CD4-positive, alpha-beta T cell treated with Interferon gamma for 1 hour (primary cell): ENCODE measurements around the gene EYA2.
"Not testable (repeated sequence)": the region's sequence is repeated elsewhere in the genome, so short reads cannot be mapped to it uniquely, and the experiment has no call there.

Experiments
- DNase-seq: peaks from one replicate; pipeline ENCODE4 v3.0.0-alpha.2; 2020

Gene EYA2

GRCh38 chr20:46959081-46959692, 64.5 kb downstream of the EYA2 start:
- no peak for DNase-seq

- no peak for DNase-seq
Measured at GRCh38 chr20:46959821-46960220, 65.2 kb downstream of the EYA2 start.

GRCh38 chr20:46960536-46960935, 65.9 kb downstream of the EYA2 start:
- no peak for DNase-seq

- not testable (repeated sequence) for DNase-seq
Measured at GRCh38 chr20:46961968-46962367, 67.3 kb downstream of the EYA2 start.

GRCh38 chr20:46962452-46963195, 68.0 kb downstream of the EYA2 start:
- no peak for DNase-seq

- DNase-seq = no peak
Measured at GRCh38 chr20:46963196-46963529, 68.5 kb downstream of the EYA2 start.

- DNase-seq = no peak
Measured at GRCh38 chr20:46963758-46964617, 69.3 kb downstream of the EYA2 start.

- no peak for DNase-seq
Measured at GRCh38 chr20:46964618-46965455, 70.2 kb downstream of the EYA2 start.

GRCh38 chr20:46965477-46965876, 70.8 kb downstream of the EYA2 start:
- DNase-seq = no peak

- no peak for DNase-seq
Measured at GRCh38 chr20:46967646-46968045, 73.0 kb downstream of the EYA2 start.

- DNase-seq = no peak
Measured at GRCh38 chr20:46970937-46971630, 76.4 kb downstream of the EYA2 start.

GRCh38 chr20:46973766-46974165, 79.1 kb downstream of the EYA2 start:
- no peak for DNase-seq

GRCh38 chr20:46974669-46975434, 80.2 kb downstream of the EYA2 start:
- no peak for DNase-seq

GRCh38 chr20:46975976-46976375, 81.3 kb downstream of the EYA2 start:
- DNase-seq = no peak

- DNase-seq = no peak
Measured at GRCh38 chr20:46977204-46977603, 82.6 kb downstream of the EYA2 start.

GRCh38 chr20:46977909-46978588, 83.4 kb downstream of the EYA2 start:
- DNase-seq = no peak

- DNase-seq = no peak
Measured at GRCh38 chr20:46978951-46979491, 84.4 kb downstream of the EYA2 start.

- no peak for DNase-seq
Measured at GRCh38 chr20:46979603-46980241, 85.1 kb downstream of the EYA2 start.

- no peak for DNase-seq
Measured at GRCh38 chr20:46981184-46981583, 86.5 kb downstream of the EYA2 start.

- no peak for DNase-seq
Measured at GRCh38 chr20:46983466-46983865, 88.8 kb downstream of the EYA2 start.
